Bronchial epithelial cell (primary cell): ENCODE measurements around the gene FGF12. TPM values are rescaled to one million over a fixed set of nuclear protein-coding genes. Genes with fewer than 3 reads are reported as not detected.
A peak's percentile ranks its signal among the peaks of the same experiment; 100 is the strongest.

ENCODE experiments used
- DNase-seq: peaks from one replicate; pipeline ENCODE4 v3.0.0-alpha.2; 2010; ENCODE audit warnings: low read depth
- FAIRE-seq: peaks from 2 replicates; lab custom pipeline; 2011; peaks lifted over from hg19 to GRCh38; lab: Jason Lieb, UNC
- H3K27me3 ChIP-seq: 2 replicates; pipeline ENCODE4 v1.5.1; 2011; ENCODE audit warnings: low read length; ENCODE audit not compliant: control insufficient read depth, insufficient read depth
- H3K36me3 ChIP-seq: 2 replicates; pipeline ENCODE4 v1.5.1; 2011; ENCODE audit warnings: low read length; ENCODE audit not compliant: control insufficient read depth, insufficient read depth
- H3K4me3 ChIP-seq: 2 replicates; pipeline ENCODE4 v1.5.1; 2011; ENCODE audit warnings: mild to moderate bottlenecking, low read depth, low read length, control low read depth
- CTCF ChIP-seq: IDR thresholded peaks from 2 replicates; pipeline ENCODE4 v1.5.1; 2011; ENCODE audit warnings: mild to moderate bottlenecking, moderate library complexity, low read length, control low read depth, inconsistent platforms; ENCODE audit not compliant: insufficient read depth, severe bottlenecking
- total RNA-seq: library from RNA; depleted of rRNA; stranded (reverse); fragments of >200 nt; gene quantifications from 2 replicates; pipeline ENCODE4 v1.2.1, GENCODE V29; 2014

Gene FGF12
- total RNA-seq, 1 donor from 2014 or later = not detected

DNA sequence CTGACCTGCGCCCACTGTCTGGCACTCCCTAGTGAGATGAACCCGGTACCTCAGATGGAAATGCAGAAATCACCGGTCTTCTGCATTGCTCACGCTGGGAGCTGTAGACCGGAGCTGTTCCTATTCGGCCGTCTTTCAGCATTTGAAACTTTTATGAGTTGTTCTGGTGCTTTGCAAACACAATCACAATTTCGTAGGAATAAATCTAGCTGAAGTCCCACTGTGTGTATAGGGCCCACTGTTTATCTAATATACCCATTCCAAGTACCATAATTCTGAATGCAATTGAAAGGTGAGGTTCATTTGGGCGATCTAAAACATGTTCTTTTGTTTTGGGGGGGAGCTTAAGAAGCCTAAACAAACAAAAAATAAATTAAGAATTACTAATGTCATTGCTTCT is 572.1 kb downstream of the FGF12 start:
- Histone ChIP-seq H3K27me3 (no peaks in the 10 kb centered on the region), H3K4me3 (peak overlapping the region; percentile 7), H3K36me3 (no peaks in the 10 kb centered on the region)
- DNase-seq = no peak
- TF ChIP-seq CTCF = no peak
- no peak for FAIRE-seq

- no peak for TF ChIP-seq CTCF
- DNase-seq (no peak), FAIRE-seq (peak; percentile 13)
- Histone ChIP-seq H3K36me3 (no peaks in the 10 kb centered on the region), H3K27me3 (no peaks in the 10 kb centered on the region), H3K4me3 (no peak overlapping the region)
Measured at GRCh38 chr3:192133271-192133670, 594.1 kb downstream of the FGF12 start.

GRCh38 chr3:192130534-192131132 is 596.7 kb downstream of the FGF12 start:
- DNase-seq (peak; percentile 53), FAIRE-seq (no peak)

DNA sequence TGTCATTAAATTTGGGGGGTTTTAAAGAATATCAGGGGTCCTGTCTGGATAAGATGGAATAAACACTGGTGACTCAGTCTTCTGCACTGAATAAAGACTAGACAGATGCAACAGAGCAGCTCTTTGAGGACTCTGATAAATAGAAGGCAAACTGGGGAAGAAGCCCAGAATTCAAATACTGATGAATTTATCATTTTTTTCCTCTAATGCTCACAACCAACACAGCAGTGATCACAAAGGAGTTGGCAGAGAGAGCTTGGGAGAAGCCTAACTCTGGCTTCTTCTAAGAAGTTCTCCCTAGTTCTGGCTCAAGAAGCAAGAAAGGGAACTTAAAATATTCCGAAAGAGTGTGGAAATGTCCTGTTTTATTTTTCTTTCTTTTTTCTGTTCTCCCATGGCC is 597.8 kb downstream of the FGF12 start:
- Histone ChIP-seq H3K27me3 (no peaks in the 10 kb centered on the region), H3K36me3 (no peaks in the 10 kb centered on the region), H3K4me3 (no peak overlapping the region)
- DNase-seq (no peak), FAIRE-seq (no peak)
- TF ChIP-seq CTCF = no peak

More at GRCh38 chr3:192130534-192131132, 596.7 kb downstream of the FGF12 start:
- no peak overlapping the region for H3K4me3 ChIP-seq
- no peaks in the 10 kb centered on the region for H3K36me3 ChIP-seq
- H3K27me3 ChIP-seq = no peaks in the 10 kb centered on the region
- TF ChIP-seq CTCF = peak; percentile 78

DNA sequence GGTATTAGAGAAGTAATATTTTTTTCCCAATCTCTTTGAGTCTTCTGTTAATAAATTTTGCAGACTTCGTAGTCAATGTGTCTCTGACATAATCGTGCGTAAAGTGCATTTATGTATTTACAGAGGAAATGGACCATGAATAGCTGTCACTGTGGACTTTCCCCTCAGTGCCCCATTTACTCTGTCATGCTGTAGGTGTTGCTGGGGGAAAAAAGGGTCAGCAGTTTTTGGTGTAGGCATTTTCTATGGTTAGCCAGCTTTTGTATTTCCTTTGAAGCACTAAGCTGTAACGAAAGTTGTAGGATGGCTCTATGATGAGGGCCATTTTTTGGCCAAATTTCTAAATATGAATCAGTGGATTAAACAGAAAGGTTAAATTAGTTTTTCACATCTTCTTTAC is 598.4 kb downstream of the FGF12 start:
- no peak for FAIRE-seq

More for the DNA sequence above, 598.4 kb downstream of the FGF12 start:
- Histone ChIP-seq H3K27me3 (no peaks in the 10 kb centered on the region), H3K36me3 (no peaks in the 10 kb centered on the region), H3K4me3 (no peak overlapping the region)
- DNase-seq = no peak
- TF ChIP-seq CTCF = no peak
